A549 (cell line): ENCODE results near the gene FAM107A.

ENCODE experiments used
- CEBPB ChIP-seq, 2 experiments: fragments of >200 bp in 1 of 2; sonication (Bioruptor Twin) in 1 of 2; formaldehyde crosslinking in 1 of 2; IDR thresholded peaks; 2 replicates each; pipeline ENCODE4 v1.6.1; 2012 to 2016
- CTCF ChIP-seq: fragments of >200 bp; sonication (Bioruptor Twin); formaldehyde crosslinking; IDR thresholded peaks from 3 replicates; pipeline ENCODE4 v1.5.1; 2016
- ESRRA ChIP-seq: fragments of 150-350 bp; IDR thresholded peaks from 2 replicates; pipeline ENCODE4 v1.6.1; 2014; ENCODE audit warnings: mild to moderate bottlenecking, low read length, borderline replicate concordance
- USF2 ChIP-seq: fragments of 450-650 bp; IDR thresholded peaks from 2 replicates; pipeline ENCODE4 v1.6.1; 2014; ENCODE audit warnings: antibody characterized with exemption

- TF ChIP-seq CTCF (no peak), ESRRA (no peak), CEBPB (IDR thresholded peaks at IDR 0.05) (no peak), USF2 (no peak)
These were observed 10.0 kb downstream of the FAM107A start for GRCh38 chr3:58567251-58567515.
